IMR-90 (cell line): ENCODE measurements around the gene FMN1. TPM values are rescaled to one million over a fixed set of nuclear protein-coding genes. Genes with fewer than 3 reads are reported as not detected.
A peak's percentile ranks its signal among the peaks of the same experiment; 100 is the strongest.

ENCODE experiments used
- ATAC-seq: fragments of 200-7000 bp; cut with Tn5 transposase; 2 replicates; pipeline ENCODE4 v1.9.1; 2020; ENCODE audit warnings: low read depth, mild to moderate bottlenecking, moderate library complexity
- BruUV-seq: library from RNA; stranded (reverse); fragments of 400-500 nt; replicated peaks from 2 replicates; lab custom pipeline; 2021; lab: Mats Ljungman, UMichigan
- CTCF ChIA-PET: fragments of 300-600 bp; formaldehyde crosslinking; extraction: SDS; loops from one replicate; lab custom pipeline; 2021; ENCODE audit warnings: antibody characterized with exemption; lab: Yijun Ruan, JAX
- POLR2A ChIA-PET: fragments of 300-600 bp; sonication (Branson Sonifier 250); formaldehyde crosslinking; loops from one replicate; lab custom pipeline; 2022; ENCODE audit warnings: antibody characterized with exemption; ENCODE audit not compliant: unreplicated experiment; lab: Charles Lee
- DNase-seq: peaks from one replicate; pipeline ENCODE4 v3.0.0; 2013
- H2AFZ ChIP-seq: replicated peaks from 2 replicates; pipeline ENCODE3; 2013; ENCODE audit warnings: low read length, mild to moderate bottlenecking; ENCODE audit not compliant: poor library complexity
- H2AK5ac ChIP-seq: 2 replicates; pipeline ENCODE4 v1.6.1; 2013; ENCODE audit warnings: low read depth, low read length, inconsistent platforms
- H2AK9ac ChIP-seq: replicated peaks from 2 replicates; pipeline ENCODE3; 2013; ENCODE audit warnings: mild to moderate bottlenecking, low read depth, low read length, moderate library complexity; ENCODE audit not compliant: poor library complexity
- H2BK120ac ChIP-seq: 2 replicates; pipeline ENCODE4 v1.6.1; 2013; ENCODE audit warnings: low read depth, low read length, inconsistent platforms
- H2BK15ac ChIP-seq: 3 replicates; pipeline ENCODE4 v1.6.1; 2013; ENCODE audit warnings: low read depth, low read length, inconsistent platforms
- H2BK20ac ChIP-seq: 2 replicates; pipeline ENCODE4 v1.6.1; 2013; ENCODE audit warnings: low read depth, mild to moderate bottlenecking, inconsistent platforms, low read length, moderate library complexity
- H2BK5ac ChIP-seq: 2 replicates; pipeline ENCODE4 v1.6.1; 2013; ENCODE audit warnings: mild to moderate bottlenecking, low read depth, low read length, inconsistent platforms; ENCODE audit not compliant: poor library complexity, severe bottlenecking
- H3K14ac ChIP-seq: replicated peaks from 2 replicates; pipeline ENCODE4 v1.6.1; 2013; ENCODE audit warnings: low read depth, low read length, inconsistent platforms
- H3K18ac ChIP-seq: 2 replicates; pipeline ENCODE4 v1.6.1; 2013; ENCODE audit warnings: low read depth, low read length, control low read depth
- H3K23ac ChIP-seq: 2 replicates; pipeline ENCODE4 v1.6.1; 2013; ENCODE audit warnings: low read depth, low read length, inconsistent platforms
- H3K27ac ChIP-seq: 2 replicates; pipeline ENCODE4 v1.5.1; 2013; ENCODE audit warnings: mild to moderate bottlenecking, control low read depth, low read length; ENCODE audit not compliant: insufficient read depth
- H3K27me3 ChIP-seq: 2 replicates; pipeline ENCODE4 v1.6.1; 2013; ENCODE audit warnings: low read length; ENCODE audit not compliant: control insufficient read depth, insufficient read depth
- H3K36me3 ChIP-seq: 2 replicates; pipeline ENCODE4 v1.6.1; 2013; ENCODE audit warnings: low read length, mixed read lengths; ENCODE audit not compliant: control insufficient read depth, insufficient read depth
- H3K4ac ChIP-seq: 2 replicates; pipeline ENCODE4 v1.6.1; 2013; ENCODE audit warnings: low read depth, low read length, inconsistent platforms
- H3K4me1 ChIP-seq: 2 replicates; pipeline ENCODE4 v1.6.1; 2013; ENCODE audit warnings: low read length, mixed read lengths; ENCODE audit not compliant: control insufficient read depth, insufficient read depth
- H3K4me2 ChIP-seq: 2 replicates; pipeline ENCODE4 v1.6.1; 2013; ENCODE audit warnings: low read depth, mild to moderate bottlenecking, control low read depth, low read length, moderate library complexity
- H3K4me3 ChIP-seq: 2 replicates; pipeline ENCODE4 v1.5.1; 2013; ENCODE audit warnings: low read depth, mild to moderate bottlenecking, control low read depth, low read length, moderate library complexity; ENCODE audit not compliant: insufficient read depth
- H3K56ac ChIP-seq: 2 replicates; pipeline ENCODE4 v1.6.1; 2013; ENCODE audit warnings: low read length, inconsistent platforms; ENCODE audit not compliant: insufficient read depth; ENCODE audit errors: extremely low read depth
- H3K79me1 ChIP-seq, 2 experiments: 2 replicates each; pipeline ENCODE4 v1.6.1; 2013; ENCODE audit warnings: low read length in 2 of 2, inconsistent platforms in 1 of 2, low read depth in 1 of 2
- H3K9ac ChIP-seq: 2 replicates; pipeline ENCODE4 v1.6.1; 2013; ENCODE audit warnings: low read depth, low read length, control low read depth
- H3K9me1 ChIP-seq: 2 replicates; pipeline ENCODE4 v1.6.1; 2013; ENCODE audit warnings: low read length, inconsistent platforms; ENCODE audit not compliant: insufficient read depth
- H3K9me3 ChIP-seq: 2 replicates; pipeline ENCODE4 v1.6.1; 2013; ENCODE audit warnings: low read length; ENCODE audit not compliant: control insufficient read depth, insufficient read depth
- H4K20me1 ChIP-seq: 2 replicates; pipeline ENCODE4 v1.6.1; 2013; ENCODE audit warnings: low read length, inconsistent platforms; ENCODE audit not compliant: insufficient read depth
- H4K5ac ChIP-seq: 2 replicates; pipeline ENCODE4 v1.6.1; 2013; ENCODE audit warnings: mild to moderate bottlenecking, low read depth, low read length, control low read depth
- H4K8ac ChIP-seq, 2 experiments: 2 replicates each; pipeline ENCODE4 v1.6.1; 2013; ENCODE audit warnings: low read depth in 2 of 2, low read length in 2 of 2, control low read depth in 1 of 2, inconsistent platforms in 1 of 2
- H4K91ac ChIP-seq: 2 replicates; pipeline ENCODE4 v1.6.1; 2013; ENCODE audit warnings: low read depth, low read length, inconsistent platforms; ENCODE audit not compliant: insufficient read depth
- MXI1 ChIP-seq: IDR thresholded peaks from 2 replicates; pipeline ENCODE4 v1.6.1; 2012; ENCODE audit warnings: low read depth, mild to moderate bottlenecking, low read length, moderate library complexity, borderline replicate concordance
- WGBS, 2 experiments: methylation state at CpG; one replicate each; pipeline versions ENCODE4 v1.1.5 to v1.1.7; 2013; ENCODE audit warnings: missing lambda C conversion rate in 2 of 2; ENCODE audit not compliant: insufficient read length in 1 of 2; ENCODE audit errors: extremely low coverage in 2 of 2; 5-methylcytosine and 5-hydroxymethylcytosine counted together
- dilution Hi-C: fragments of 300-500 bp; cut with HindIII; formaldehyde crosslinking; loops from one replicate; pipeline ENCODE4 v1.14.3; 2018; ENCODE audit warnings: low sequenced_read_pairs; ENCODE audit not compliant: unreplicated experiment
- in situ Hi-C: fragments of 300-500 bp; cut with MboI; formaldehyde crosslinking; loops from 3 replicates; pipeline ENCODE4 v1.14.3; 2019; ENCODE audit warnings: low sequenced_read_pairs, inconsistent platforms, mixed read lengths
- intact Hi-C: fragments of 100-400 bp; cut with micrococcal nuclease; formaldehyde crosslinking; loops from 2 replicates; pipeline ENCODE4 v1.10.0; 2022
- polyA plus RNA-seq, 3 experiments: library from polyadenylated mRNA; depleted of rRNA; stranded (reverse); fragments of >200 nt; gene quantifications; 2 replicates each; pipeline ENCODE4 v1.2.3, GENCODE V29; 2012; ENCODE audit warnings: low replicate concordance in 1 of 3
- total RNA-seq: library from RNA; depleted of rRNA; stranded (reverse); fragments of >200 nt; gene quantifications from 2 replicates; pipeline ENCODE4 v1.2.3, GENCODE V29; 2012

The FMN1 gene
- total and polyA plus RNA-seq, 2 of the 4 experiments (the other 2 are of a cell fraction) = 7.3 to 17.6 TPM

- dilution Hi-C loops (no loop called here), in situ Hi-C loops (no loop called here), intact Hi-C loops (no loop called here)
- 0 out of 2 replicates have a peak overlapping the region, but pooled peaks have one; percentile 12 for H3K4ac ChIP-seq
- no peak overlapping the region for H3K18ac ChIP-seq
- H3K4me2 ChIP-seq = no peak overlapping the region
- peak overlapping the region; percentile 13; the same call in 1 of the 2 replicates for H3K27ac ChIP-seq
- no peak overlapping the region for H3K4me3 ChIP-seq
- H2AFZ ChIP-seq = peak overlapping the region; percentile 5
- H3K36me3 ChIP-seq = peaks cover 3% of the 10 kb centered on the region
- 0 out of 2 replicates have a peak overlapping the region, but pooled peaks have one; percentile 8 for H2BK120ac ChIP-seq
- no peaks in the 10 kb centered on the region for H3K27me3 ChIP-seq
- peak overlapping the region; percentile 12; the same call in 1 of the 2 replicates for H4K91ac ChIP-seq
- H4K20me1 ChIP-seq = no peaks in the 10 kb centered on the region
- peaks cover 9% of the 10 kb centered on the region for H3K9me1 ChIP-seq
- no peak for DNase-seq
- no peak for TF ChIP-seq MXI1
- H3K9ac ChIP-seq = no peak overlapping the region
- H2AK9ac ChIP-seq = no peak overlapping the region
- peaks cover 5 to 47% of the 10 kb centered on the region in 2 experiments; a peak in 3 of 4 replicates for H3K79me1 ChIP-seq
- H3K4me1 ChIP-seq = peaks cover 4% of the 10 kb centered on the region; the same call in 1 of the 2 replicates
- ChIA-PET CTCF (no interaction called here), POLR2A (no interaction called here)
- no TSS peak for BruUV-seq
- no peak for ATAC-seq
- peak overlapping the region; percentile 22 for H4K5ac ChIP-seq
- peak overlapping the region; percentile 11; the same call in 1 of the 3 replicates for H2BK15ac ChIP-seq
- no peak overlapping the region for H3K14ac ChIP-seq
- no peak overlapping the region for H2BK20ac ChIP-seq
- peak overlapping the region; percentile 29 for H2BK5ac ChIP-seq
- no peaks in the 10 kb centered on the region for H3K9me3 ChIP-seq
- no peak overlapping the region for H2AK5ac ChIP-seq
- WGBS, 2 experiments = 49% methylated on average over 2 of the region's 6 CpGs; no CpG with 5 or more reads in 1 of the 2 experiments
- H3K23ac ChIP-seq = no peak overlapping the region
- peak overlapping the region; percentile 29 to 37; a peak in 2 of 4 replicates for H4K8ac ChIP-seq
- H3K56ac ChIP-seq = no peak overlapping the region
These were observed 295.4 kb downstream of the FMN1 start for GRCh38 chr15:32899126-32899596.
